Esophagus squamous epithelium (tissue), 5 donors: ENCODE results near the gene TRAK1. TPM values are rescaled to one million over a fixed set of nuclear protein-coding genes. Genes with fewer than 3 reads are reported as not detected.
A peak's percentile ranks its signal among the peaks of the same experiment; 100 is the strongest.

Experiments
- DNase-seq: peaks from one replicate; lab custom pipeline; 2025; lab: John Stamatoyannopoulos, UW
- H3K27ac ChIP-seq, 4 donors: fragments of 200-600 bp; sonication (generic); one replicate each; pipeline ENCODE4 v1.5.1; 2016 to 2019; ENCODE audit warnings: mild to moderate bottlenecking in 1 of 4
- H3K27me3 ChIP-seq, 4 donors: fragments of 200-600 bp; sonication (generic); 1 replicate in 3 of 4; 2 replicates in 1 of 4; pipeline versions ENCODE4 v1.5.1 to v1.6.0; 2017 to 2021; ENCODE audit warnings: antibody characterized with exemption in 1 of 4
- H3K36me3 ChIP-seq, 3 donors: fragments of 200-600 bp; sonication (generic); one replicate each; pipeline ENCODE4 v1.5.1; 2016 to 2019
- H3K4me1 ChIP-seq, 3 donors: fragments of 200-600 bp; sonication (generic); one replicate each; pipeline ENCODE4 v1.5.1; 2017 to 2019
- H3K4me3 ChIP-seq, 4 donors: fragments of 200-600 bp; sonication (generic); 1 replicate in 3 of 4; 2 replicates in 1 of 4; pipeline ENCODE4 v1.5.1; 2016 to 2019; ENCODE audit warnings: mild to moderate bottlenecking in 2 of 4, moderate library complexity in 1 of 4
- H3K9me3 ChIP-seq, 3 donors: fragments of 200-600 bp; sonication (generic); one replicate each; pipeline ENCODE4 v1.5.1; 2016 to 2019
- POLR2A ChIP-seq, 4 donors: fragments of 450-650 bp; IDR thresholded peaks; one replicate each; pipeline ENCODE4 v1.6.1; 2017; ENCODE audit warnings: antibody characterized with exemption in 4 of 4, mild to moderate bottlenecking in 4 of 4, moderate library complexity in 3 of 4
- WGBS, 2 donors: methylation state at CpG; one replicate each; pipeline ENCODE4 v1.1.5; 2018; 5-methylcytosine and 5-hydroxymethylcytosine counted together
- intact Hi-C: fragments of 100-400 bp; cut with DNase I; formaldehyde crosslinking; loops from one replicate; pipeline ENCODE4 v1.15.0; 2022
- total RNA-seq, 4 donors: library from RNA; depleted of rRNA; stranded (reverse); fragments of >200 nt; gene quantifications; one replicate each; pipeline ENCODE4 v1.1.0, GENCODE V29; 2016
- TF ChIP-seq, protein P1 (sequence below), 6 experiments: fragments of 450-650 bp in 4 of 6; fragments of 200-600 bp in 2 of 6; sonication (generic) in 2 of 6; IDR thresholded peaks; one replicate each; pipeline ENCODE4 v1.5.1; 2016 to 2019; ENCODE audit warnings: antibody characterized with exemption in 6 of 6, mild to moderate bottlenecking in 4 of 6, moderate library complexity in 4 of 6
- donor health status: DM: yes; HTN: yes; CAD: no.

TRAK1 gene
- total RNA-seq, 4 donors from 2014 or later: 31.8 to 40.6 (median 37.7) TPM

DNA sequence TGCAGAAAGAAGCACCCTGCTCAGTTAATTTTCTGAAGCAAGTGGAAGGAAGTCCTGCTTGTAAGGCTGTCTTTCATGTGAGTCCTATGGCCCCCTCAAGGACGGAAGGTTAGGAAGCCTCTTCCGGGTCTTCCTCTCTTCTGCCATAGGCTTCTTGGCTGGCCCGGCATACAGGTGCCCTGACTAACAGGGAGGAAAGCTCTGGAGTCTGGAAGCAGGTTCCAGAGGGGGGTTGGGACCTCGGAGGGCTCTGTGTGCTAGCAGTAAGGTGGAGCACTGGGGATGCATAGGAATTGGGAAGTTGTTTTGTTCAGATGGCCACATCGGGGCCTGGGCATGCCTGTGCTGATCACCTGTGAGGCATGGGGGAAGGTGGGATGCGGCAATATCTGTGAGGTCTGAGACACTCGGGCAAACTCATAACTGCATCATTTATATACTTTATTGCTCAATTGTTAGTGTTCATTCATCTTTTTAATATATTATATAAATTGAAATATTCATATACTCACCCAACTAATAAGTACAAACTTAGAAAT, 49.6 kb downstream of the TRAK1 start:
- no peak for DNase-seq
- 50 to 75% methylated on average over 3 to 7 of the region's 7 CpGs for WGBS, 2 donors
- Histone ChIP-seq H3K9me3 (no peaks in the 10 kb centered on the region), H3K27me3 (no peaks in the 10 kb centered on the region), H3K27ac (no peak overlapping the region), H3K4me1 (peaks cover 0 to 9% (median 0%) of the 10 kb centered on the region in 3 donors), H3K36me3 (peaks cover 0 to 18% (median 0%) of the 10 kb centered on the region in 3 donors), H3K4me3 (no peak overlapping the region)
- intact Hi-C loops: no loop called here
- TF ChIP-seq, protein P1, sequence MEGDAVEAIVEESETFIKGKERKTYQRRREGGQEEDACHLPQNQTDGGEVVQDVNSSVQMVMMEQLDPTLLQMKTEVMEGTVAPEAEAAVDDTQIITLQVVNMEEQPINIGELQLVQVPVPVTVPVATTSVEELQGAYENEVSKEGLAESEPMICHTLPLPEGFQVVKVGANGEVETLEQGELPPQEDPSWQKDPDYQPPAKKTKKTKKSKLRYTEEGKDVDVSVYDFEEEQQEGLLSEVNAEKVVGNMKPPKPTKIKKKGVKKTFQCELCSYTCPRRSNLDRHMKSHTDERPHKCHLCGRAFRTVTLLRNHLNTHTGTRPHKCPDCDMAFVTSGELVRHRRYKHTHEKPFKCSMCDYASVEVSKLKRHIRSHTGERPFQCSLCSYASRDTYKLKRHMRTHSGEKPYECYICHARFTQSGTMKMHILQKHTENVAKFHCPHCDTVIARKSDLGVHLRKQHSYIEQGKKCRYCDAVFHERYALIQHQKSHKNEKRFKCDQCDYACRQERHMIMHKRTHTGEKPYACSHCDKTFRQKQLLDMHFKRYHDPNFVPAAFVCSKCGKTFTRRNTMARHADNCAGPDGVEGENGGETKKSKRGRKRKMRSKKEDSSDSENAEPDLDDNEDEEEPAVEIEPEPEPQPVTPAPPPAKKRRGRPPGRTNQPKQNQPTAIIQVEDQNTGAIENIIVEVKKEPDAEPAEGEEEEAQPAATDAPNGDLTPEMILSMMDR (IDR thresholded peaks at IDR 0.05): no peak
- no peak for TF ChIP-seq POLR2A (IDR thresholded peaks at IDR 0.05)

DNA sequence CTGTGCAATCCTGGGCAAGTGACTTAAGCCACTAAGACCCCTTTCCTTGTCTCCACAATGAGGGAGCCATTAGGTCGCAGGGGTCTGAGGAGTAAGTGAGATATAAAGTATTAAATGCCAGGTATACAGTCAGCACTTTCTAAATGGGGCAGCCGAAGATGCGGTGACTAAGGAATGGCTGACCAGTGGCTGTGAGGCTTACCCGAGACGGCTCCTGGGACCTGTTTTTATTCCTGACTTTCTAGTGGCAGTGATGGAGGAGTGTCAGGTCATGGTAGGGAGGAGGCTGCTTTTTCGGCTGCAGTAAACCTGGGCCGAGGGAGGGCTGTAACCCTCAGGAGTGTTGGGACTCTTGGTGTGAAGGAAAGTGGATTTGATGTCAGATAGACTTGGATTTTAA, 52.3 kb downstream of the TRAK1 start:
- no peak for DNase-seq
- Histone ChIP-seq H3K9me3 (no peaks in the 10 kb centered on the region), H3K4me3 (no peak overlapping the region), H3K27me3 (no peaks in the 10 kb centered on the region), H3K4me1 (peaks cover 0 to 7% (median 0%) of the 10 kb centered on the region in 3 donors), H3K27ac (no peak overlapping the region), H3K36me3 (peaks cover 0 to 18% (median 0%) of the 10 kb centered on the region in 3 donors)
- TF ChIP-seq, protein P1 (IDR thresholded peaks at IDR 0.05): no peak
- no peak for TF ChIP-seq POLR2A (IDR thresholded peaks at IDR 0.05)
- intact Hi-C loops: no loop called here
- 71 to 87% methylated on average over 7 of the region's 7 CpGs for whole genome bisulfite sequencing, 2 donors

DNA sequence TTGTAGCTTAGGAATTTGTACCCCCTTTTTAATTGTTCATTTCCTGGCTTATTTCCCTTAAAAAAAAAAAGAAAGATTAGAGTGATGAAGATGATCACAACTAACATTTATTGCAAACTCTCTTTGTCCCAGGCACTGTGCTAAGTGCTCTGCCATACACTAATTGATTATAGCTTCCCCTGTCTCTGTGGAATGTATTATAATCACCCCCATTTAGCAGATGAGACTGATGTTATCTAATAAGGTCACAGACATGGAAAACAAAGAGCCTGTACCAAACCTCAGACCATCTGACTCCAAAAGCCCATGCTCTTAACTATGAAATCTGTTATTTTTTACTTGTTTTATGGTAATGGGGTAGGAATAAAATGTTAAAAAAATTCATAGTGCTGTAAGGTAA, 53.1 kb downstream of the TRAK1 start:
- Histone ChIP-seq H3K4me1 (peaks cover 0 to 11% (median 5%) of the 10 kb centered on the region in 3 donors), H3K27ac (no peak overlapping the region), H3K4me3 (no peak overlapping the region), H3K9me3 (no peaks in the 10 kb centered on the region), H3K27me3 (no peaks in the 10 kb centered on the region), H3K36me3 (peaks cover 0 to 15% (median 0%) of the 10 kb centered on the region in 3 donors)
- intact Hi-C loops: no loop called here
- no peak for TF ChIP-seq POLR2A (IDR thresholded peaks at IDR 0.05)
- no peak for DNase-seq

DNA sequence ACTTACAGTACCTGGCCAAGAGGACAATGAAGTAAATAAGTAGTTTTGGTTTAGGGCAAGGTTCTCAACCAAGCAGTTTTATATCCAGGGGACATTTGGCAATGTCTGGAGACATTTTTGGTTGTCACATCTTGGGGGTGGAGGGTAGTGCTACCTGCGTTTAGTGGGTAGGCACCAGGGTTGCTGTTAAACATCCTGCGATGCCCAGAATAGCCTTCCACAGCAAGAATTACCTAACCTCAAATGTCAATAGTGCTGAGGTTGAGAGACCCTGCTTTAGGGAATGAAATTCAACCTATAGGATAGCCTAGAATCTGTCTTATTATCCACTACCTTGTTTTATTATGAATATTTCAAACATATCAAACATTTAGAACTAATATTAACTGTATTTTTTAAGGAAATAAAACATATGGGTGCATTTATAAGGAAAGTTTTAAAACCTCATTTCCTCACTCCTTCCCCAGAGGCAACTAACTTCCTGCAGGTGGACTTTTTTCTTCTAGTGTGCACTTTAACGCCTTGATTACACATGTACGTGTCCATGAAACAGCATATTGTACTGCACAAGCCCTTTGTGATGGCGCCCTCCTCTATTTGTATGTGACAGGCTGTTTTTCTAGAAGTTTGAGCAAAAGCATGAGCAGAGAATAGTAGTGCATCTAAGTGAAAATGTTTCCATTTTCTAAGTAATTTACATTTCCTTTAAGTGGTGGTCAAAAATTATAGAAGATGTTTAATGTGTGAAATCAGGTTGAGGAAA, 57.1 kb downstream of the TRAK1 start:
- Histone ChIP-seq H3K4me3 (no peak overlapping the region), H3K9me3 (no peaks in the 10 kb centered on the region), H3K27me3 (no peaks in the 10 kb centered on the region), H3K36me3 (no peaks in the 10 kb centered on the region), H3K27ac (no peak overlapping the region), H3K4me1 (peaks cover 0 to 51% (median 14%) of the 10 kb centered on the region in 3 donors)
- TF ChIP-seq, protein P1 (IDR thresholded peaks at IDR 0.05): no peak
- no peak for TF ChIP-seq POLR2A (IDR thresholded peaks at IDR 0.05)
- 67 to 75% methylated on average over 5 of the region's 5 CpGs for WGBS, 2 donors
- DNase-seq: no peak
- intact Hi-C loops: no loop called here

DNA sequence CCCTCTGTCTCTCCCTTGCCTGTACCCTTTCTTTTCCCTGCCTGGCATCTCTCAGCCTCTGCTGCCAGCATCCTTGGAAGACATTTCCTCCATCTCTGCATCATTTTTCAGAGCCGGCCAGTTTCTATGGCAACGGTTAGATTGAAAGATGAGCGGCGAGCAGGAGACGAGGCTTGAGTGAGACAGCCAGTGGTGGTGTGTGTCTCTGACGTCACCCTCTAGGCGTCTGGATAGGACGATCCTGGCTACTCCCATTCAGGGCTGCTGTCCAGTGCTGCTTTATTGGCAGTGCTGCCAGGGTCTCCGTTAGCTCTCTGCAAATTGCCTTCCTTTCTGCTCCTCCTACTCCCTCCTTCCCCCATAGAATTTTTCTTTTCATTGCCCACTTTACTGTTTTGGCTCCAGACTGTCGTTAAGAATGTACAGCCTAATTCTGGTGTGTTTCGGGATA, 57.9 kb downstream of the TRAK1 start:
- TF ChIP-seq, protein P1 (IDR thresholded peaks at IDR 0.05): no peak
- Histone ChIP-seq H3K36me3 (no peaks in the 10 kb centered on the region), H3K4me1 (peaks cover 0 to 45% (median 14%) of the 10 kb centered on the region in 3 donors), H3K4me3 (peak overlapping the region in 1 of 4 donors; percentile 4), H3K9me3 (no peaks in the 10 kb centered on the region), H3K27ac (no peak overlapping the region), H3K27me3 (no peaks in the 10 kb centered on the region)
- intact Hi-C loops: no loop called here
- DNase-seq: no peak
- WGBS, 2 donors: 58 to 66% methylated on average over 6 to 7 of the region's 11 CpGs
